ENCODE measurements around the gene CRB1. TPM values are rescaled to one million over a fixed set of nuclear protein-coding genes. Genes with fewer than 3 reads are reported as not detected.
A peak's percentile ranks its signal among the peaks of the same experiment; 100 is the strongest.
"Not testable (repeated sequence)": the region's sequence is repeated elsewhere in the genome, so short reads cannot be mapped to it uniquely, and the experiment has no call there.

The CRB1 gene
- total RNA-seq, 1 donor from 2014 or later, result 0.39 TPM

GRCh38 chr1:197465528-197466327, 197.7 kb downstream of the CRB1 start:
- no peak for DNase-seq

DNA sequence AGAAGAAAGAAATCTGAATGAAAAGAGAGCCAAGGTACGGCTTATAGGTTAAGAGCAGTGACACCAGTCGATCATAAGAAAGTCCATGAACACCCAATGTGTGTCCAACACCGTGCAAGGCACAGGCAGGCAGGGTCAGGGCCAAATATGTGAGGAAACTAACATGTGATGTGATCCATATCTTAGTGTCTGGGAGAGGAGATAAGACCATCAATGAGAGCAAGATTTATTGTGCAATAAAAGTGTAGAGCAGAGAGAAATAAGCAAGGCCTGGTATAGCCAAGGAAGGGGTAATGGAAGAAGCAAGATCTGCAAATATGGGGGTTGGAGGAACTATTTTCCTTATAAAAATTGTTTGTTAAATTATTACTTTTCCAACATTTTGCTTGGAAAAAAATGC, 198.8 kb downstream of the CRB1 start:
- no peak for DNase-seq

- no peak for DNase-seq
Measured at GRCh38 chr1:197467881-197468280, 199.8 kb downstream of the CRB1 start.

DNA sequence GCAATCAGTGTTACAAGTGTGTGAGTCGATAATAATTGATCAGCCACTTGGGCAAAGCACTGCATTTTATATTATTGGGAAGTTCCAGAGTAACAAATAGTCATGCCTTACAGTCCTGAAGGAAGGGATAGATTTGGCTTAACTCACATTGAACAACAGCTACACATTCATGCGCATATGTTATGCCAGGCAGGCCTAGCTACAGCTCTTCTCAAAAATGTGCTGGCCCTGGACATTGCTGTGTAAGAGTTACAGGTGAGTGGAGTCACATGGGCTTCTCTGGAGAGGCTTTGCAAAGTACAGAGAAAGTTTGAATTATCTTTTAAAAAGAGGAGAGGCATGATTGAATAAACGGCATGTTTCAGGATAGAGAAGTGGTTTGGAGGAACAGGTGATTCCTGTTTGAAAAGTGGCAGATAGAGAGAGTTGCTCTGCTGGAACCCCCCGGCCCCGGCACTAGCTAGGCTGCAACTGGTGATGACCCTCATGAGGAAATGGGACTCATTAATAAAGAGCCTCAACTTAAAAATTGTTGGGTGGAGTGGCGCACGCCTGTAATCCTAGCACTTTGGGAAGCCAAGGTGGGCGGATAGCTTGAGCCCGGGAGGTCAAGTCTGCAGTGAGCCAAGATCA, 200.6 kb downstream of the CRB1 start:
- DNase-seq, result no peak

- DNase-seq, result no peak
Measured at GRCh38 chr1:197469620-197470210, 201.7 kb downstream of the CRB1 start.

GRCh38 chr1:197470330-197470729, 202.3 kb downstream of the CRB1 start:
- DNase-seq, result no peak

- DNase-seq, result peak; percentile 5
Measured at GRCh38 chr1:197471248-197471985, 203.4 kb downstream of the CRB1 start.

- no peak for DNase-seq
Measured at GRCh38 chr1:197472141-197472540, 204.1 kb downstream of the CRB1 start.

GRCh38 chr1:197480446-197480845, 212.4 kb downstream of the CRB1 start:
- no peak for DNase-seq

DNA sequence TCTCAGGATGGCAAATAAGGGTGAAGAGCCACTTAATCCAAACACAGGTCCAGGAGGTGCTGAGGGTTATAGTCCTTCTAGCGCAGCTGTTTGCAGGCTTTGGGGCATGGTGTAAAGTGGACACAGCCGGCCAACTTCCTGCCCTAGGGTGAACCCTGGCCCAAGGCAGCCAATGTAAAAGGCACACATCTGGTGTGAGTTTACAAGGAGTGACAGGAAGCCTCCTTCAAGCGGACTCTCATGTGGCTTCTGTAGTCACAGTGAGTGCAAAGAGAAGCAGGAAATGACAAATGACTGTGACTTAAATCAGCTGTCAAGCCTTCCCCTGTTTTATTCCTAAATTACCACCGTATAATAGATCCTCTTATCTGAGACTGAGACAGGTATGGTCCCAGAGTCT, 213.0 kb downstream of the CRB1 start:
- DNase-seq, result no peak

DNA sequence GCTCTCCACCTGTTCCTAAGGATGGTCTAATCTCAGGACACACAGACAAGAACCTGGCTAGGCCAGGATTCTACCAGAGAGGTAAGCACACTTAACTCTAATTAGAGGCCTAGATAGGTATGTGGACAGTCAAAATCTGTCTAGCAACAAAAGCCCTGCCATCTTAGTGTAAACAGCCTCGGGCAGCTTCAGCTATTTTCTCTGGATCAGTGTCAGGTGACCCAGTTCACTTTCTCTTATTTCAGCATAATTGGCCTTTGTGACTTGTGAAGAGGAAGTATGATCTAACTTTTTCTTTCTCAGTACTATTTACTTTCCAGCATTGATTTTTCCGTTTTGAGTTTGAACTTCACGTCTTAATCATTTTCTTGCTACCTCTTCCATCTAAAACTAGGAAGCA, 217.7 kb downstream of the CRB1 start:
- no peak for DNase-seq

DNA sequence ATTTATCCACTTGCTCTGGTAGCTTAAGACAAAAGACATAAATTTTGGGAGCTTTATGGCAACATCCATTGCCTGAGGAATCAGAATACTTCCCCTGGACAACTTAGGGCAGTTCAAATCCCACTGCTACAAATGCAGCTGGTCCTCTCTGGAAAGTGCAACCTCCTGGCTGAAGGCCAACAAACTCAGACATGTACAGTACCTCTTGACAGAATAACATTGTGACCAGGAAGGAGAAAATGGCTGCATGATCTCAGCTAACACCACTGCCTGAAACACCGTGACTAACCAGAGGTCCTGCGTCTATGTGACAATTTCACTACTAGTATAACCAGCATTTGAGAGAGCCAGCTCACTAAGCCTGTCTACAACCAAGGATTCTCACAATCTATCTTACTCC, 218.9 kb downstream of the CRB1 start:
- no peak for DNase-seq

- DNase-seq, result not testable (repeated sequence)
Measured at GRCh38 chr1:197491505-197491904, 223.5 kb downstream of the CRB1 start.

- no peak for DNase-seq
Measured at GRCh38 chr1:197496722-197497121, 228.7 kb downstream of the CRB1 start.

DNA sequence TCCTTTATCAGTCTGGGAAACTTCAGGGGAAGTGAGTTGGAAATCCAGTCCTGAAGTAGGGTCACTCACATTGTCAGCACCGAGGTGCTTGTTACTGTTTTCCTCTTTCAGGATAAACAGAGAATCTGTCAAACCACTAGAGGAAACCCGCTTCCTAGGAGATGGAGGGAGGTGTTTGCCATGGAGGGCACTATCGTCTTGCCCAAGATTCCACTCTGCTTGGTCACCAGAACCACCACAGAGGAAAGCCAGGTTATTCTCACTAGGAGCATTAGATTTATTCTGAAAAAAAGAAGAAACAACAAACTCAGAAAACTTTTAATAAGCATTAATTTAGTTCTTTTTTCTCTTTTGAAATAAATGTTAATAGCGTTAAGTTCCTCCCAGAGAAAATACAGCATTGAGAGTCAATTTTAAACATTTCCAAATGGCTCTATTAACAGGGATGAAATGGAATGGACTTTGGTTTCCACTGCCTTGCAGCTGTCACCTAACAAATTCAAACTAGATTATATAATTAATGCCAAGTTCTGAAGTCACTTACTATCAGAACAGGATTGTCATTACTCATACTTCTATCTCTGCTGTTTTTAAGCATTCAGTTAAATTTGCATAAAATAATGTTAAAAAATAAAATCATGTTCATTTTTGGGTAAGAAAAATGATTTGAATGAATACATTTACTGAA, 242.8 kb downstream of the CRB1 start:
- DNase-seq, result no peak

GRCh38 chr1:197515421-197515820, 247.4 kb downstream of the CRB1 start:
- DNase-seq, result no peak

DNA sequence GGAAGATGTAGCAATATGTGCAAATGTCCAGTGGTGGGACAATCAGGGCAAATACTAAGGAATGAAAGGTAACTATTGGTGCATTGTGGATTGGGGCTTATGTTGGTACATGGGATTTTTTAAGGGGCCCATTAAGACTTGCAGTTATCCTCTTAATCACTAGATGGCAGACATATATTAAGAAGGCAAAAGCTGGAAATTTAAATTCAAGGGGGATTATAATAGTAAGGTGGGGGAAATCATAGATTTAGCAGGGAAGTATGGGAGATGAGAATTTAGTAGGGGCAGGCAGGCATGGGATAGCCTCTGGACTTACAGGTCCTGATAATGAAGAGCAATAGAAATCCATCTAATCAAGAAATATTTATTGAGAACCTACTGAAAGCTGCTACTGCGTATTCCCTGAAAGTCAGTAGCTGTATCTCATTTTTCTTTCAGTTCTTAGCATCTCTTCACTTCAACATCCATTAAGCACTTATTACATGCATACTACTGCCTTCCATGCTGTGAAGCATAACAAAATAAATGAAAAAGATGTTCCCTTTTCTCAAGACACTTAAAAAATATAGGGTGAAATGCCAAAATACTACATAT, 251.8 kb downstream of the CRB1 start:
- DNase-seq, result no peak

- no peak for DNase-seq
Measured at GRCh38 chr1:197521118-197521739, 253.2 kb downstream of the CRB1 start.

DNA sequence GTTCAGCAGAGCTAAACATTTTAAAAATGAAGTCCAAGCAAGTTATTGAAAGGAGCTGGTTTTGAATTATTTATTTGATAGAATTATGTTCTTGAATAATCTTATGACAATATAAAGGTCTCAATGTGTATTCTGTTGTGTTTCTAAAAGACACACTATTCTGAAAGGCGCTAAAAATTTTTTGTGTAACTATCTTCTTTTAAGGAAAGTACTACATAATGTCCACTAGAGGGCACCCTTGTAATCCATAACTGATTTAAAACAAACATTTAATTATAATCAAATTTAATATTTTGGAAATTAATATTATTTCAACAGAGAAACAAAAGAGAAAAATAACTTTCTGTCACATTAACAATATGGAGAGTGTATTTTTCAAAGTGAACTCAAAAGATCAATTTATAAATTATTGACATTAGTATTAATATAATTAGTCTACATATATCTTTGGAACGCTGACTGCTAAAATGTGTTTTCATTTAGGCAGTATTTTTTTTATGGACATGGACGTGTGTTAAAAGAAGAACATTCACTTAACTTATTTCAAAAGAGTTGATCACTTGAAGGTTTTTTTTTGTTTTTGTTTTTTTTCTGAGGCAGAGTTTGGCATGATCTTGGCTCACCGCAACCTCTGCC, 258.8 kb downstream of the CRB1 start:
- DNase-seq, result no peak

All from skin of body (tissue), 2 donors.